NCI-H1105 (cell line): Measurements from ENCODE around the gene SLC8B1.

ENCODE experiments used
- DNase-seq: peaks from one replicate; lab custom pipeline; 2025; lab: John Stamatoyannopoulos, UW

SLC8B1 gene

DNA sequence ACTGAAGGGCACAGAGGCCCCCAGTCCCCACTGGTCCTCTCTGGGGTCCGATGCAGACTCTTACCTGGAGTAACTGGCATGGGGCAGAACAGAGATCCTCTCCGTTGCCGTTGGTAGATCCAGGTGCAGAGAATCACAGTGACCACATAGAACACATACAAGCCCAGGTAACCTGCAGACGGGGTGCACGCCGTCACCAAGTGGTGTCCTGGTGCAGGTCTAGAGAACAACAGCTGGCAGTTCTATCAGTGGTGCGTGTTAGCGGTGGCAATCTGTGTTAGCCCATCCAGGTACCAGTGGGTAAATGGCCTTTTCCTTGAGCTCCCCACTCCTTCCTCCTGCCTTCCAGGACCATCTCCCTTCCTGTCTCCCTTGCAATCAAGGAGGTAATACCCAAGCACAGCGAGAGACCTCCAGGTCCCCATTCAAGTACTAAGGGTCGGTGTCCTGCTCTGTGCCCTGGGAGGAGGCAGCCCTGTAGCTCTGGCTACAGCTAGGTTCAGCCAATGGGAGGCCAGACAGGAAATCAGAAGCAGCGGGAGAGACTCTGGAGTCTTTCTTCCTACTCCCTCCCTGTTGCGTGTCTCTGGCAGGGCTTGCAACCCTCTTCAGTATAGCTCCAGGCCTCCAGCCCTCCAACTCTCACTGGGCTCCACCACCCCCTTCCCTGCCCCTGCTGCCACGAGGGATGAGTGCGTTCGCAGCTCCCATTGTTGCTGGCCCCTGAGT lies 15.8 kb downstream of the SLC8B1 start:
- DNase-seq: no peak

DNA sequence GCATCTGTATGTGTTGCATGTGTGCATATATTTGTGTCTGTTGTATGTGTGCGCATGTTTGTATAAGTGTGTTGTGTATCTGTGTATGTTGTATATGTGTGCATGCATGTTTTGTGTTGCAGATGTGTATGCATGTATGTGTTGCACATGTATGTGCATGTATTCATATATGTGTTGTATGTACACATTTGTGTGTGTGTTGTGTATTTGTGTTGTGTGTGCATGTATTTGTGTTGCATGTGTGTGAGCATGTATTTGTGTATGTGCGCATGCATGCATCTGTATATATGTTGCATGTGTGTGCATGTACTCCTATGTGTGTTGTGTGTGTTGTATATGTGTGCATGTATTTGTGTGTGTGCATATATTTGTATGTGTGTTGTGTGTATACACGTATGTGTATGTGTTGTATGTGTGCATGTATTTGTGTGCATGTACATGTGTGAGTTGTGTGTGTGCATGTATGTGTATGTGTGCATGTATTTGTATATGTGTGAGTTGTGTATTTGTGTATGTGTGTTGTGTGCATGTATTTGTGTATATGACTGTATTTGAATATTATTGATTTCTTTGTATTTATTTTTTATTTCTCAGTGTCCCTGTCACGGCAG lies 16.8 kb downstream of the SLC8B1 start:
- DNase-seq: no peak

DNA sequence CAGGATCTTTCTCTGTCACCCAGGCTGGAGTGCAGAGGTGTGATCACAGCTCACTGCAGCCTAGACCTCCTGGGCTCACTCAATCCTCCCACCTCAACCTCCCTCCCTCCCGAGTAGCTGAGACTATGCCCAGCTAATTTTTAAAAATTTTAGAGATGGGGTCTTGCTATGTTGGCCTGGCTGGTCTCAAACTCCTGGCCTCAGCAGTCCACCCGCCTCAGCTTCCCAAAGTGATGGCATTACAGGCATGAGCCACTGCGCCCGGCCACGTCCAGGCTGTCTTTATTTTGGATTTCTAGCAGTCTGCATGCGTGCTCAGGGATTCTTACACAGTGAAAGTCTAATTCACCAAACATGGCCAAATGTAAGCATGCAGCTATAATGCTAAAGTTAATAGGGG lies 17.8 kb downstream of the SLC8B1 start:
- DNase-seq: no peak

DNA sequence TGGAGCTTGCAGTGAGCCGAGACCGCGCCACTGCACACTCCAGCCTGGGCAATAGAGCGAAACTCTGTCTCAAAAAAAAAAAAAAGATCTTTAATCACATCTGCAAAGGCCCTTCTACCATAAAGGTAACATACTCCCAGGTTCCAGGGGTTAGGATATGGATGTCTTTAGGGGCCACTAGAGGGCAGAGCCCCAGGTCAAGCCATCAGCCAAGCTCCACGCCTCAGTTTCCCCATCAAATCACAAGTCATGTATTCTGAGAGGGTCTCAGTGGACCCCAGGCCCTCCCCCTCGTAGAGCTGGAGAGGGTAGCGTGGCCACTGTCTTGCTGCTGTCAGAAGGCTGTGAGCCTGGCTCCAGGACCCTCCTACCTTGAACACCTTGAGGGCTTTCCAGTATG lies 18.8 kb downstream of the SLC8B1 start:
- DNase-seq: no peak

DNA sequence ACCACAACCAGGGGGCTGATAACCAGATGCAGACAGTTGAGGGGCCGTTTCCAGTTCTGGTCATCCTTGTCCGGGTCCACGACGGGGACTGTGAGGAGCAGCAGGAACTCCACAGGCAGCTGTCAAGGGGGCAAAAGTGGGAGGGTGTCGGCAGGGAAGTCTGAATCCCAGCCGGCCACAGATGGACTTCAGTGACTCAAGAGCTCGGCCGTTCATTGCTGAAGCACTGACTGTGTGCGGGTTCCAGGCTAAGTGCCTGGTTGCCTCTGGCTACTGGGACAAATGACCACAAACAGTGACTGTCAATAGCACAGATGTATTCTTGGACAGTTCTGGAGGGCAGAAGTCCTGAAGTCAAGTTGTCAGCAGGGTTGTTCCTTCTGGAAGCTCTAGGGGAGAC lies 19.6 kb downstream of the SLC8B1 start:
- DNase-seq: no peak

DNA sequence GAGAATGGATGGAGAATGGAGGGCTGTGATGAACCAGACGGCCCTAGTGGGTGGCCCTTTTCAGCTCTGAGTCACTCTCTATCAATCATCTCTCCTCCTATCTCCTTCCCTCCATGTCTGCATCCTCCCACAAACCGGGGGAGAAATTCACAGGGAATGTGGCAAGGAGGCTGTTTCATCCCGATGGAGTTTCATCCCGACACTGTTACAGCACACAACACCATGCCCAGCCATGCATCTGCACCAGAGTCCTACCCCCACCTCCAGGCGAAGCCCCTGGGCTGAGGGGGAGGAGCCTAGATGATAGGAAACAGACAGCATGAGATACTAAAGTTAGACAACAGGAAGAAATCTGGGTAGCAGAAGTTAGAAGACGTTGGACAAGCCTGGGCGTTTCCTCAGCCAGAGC lies 20.8 kb downstream of the SLC8B1 start:
- no peak for DNase-seq

DNA sequence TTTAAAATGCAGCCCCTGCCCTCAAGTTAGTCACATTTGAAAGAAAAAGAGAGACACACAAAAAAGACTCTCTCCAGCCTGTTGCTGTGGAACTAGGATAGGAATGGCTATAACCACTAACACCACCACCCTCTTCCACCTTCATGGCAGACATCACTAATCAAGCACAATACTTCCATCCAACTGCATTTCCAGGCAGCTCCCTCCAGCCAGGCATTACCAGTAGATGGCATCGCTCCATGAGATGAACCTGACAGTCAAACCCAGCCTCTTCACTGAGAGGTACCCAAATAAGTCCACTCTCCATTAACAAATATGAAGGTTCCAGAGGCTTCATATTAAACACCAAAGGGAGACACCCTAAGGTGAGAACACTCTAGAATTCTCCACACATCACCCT lies 24.4 kb downstream of the SLC8B1 start:
- DNase-seq: no peak

DNA sequence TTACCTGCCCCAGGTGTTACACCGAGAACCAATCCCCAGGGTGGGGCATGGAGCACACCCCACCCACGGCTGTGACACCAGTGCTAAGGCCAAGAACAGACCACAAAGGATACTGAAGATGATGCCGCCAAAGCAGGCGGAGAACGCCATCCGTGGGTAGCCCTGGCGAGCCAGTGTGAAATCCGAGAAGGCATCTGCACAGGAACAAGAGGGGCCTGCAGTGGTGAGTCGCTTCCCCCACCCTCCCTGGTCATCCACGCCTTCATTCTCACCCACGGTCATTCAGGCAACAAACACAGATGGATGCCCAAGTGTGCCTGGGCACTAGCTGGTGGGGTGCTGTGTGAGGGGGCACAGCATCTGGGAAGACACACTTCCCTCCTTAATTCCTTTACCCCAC lies 28.5 kb downstream of the SLC8B1 start:
- no peak for DNase-seq

DNA sequence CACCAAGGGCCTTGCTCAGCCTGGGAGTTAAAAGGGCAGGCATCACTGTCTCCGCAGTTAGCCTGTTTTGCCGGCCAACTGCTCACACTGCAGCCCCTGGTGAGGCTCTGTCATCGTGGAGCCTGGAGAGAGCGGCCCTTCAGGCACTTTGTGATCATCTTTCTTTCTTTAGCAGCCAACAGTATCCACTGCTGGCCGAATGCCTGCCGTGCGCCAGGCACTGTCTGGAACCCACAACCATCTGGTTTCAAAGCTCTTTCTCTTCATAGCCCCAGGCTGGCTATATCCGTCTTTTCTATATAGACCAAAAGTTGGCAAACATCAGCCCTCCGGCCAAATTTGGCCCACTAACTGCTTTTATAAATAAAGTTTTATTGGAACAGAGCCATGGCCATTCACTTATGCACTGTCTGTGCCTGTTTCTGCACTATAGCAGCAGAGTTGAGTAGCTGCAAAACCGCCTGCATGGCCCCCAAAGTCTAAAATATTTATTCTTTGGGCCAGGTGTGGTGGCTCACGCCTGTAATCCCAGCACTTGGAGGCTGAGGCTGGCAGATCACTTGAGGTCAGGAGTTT lies 29.5 kb downstream of the SLC8B1 start:
- no peak for DNase-seq

DNA sequence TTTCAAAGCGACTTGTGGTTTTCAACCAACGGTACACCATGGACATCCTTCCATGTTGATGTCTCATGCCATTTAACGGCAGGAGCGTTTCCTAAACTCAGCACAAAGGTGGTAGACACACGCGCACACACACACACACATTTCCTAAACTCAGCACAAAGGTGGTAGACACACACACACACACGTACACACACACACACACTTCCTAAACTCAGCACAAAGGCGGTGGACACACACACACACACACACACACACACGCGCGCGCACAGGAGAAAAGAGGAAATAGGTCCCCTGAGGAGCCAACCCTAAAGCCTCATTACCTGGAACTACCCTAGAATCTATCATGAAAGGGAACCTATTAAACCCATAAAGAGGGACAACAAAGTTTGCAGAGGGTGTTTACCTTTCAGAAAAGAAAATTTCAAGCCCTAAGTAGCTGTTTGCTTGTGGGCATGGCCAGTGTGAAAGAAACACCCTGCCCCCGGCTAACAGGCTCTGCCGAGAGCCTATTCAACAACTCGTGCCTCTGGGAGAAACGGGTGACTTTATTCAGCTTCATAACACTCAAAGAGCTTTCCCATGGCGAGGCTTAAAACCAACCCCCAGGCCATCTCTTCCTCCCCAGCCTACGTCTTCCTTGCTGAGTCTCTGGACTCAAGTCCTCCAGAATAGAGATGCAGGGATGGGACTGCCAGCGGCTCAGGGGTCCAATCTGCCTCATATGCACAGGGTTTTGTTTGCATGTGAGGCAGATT lies 31.8 kb downstream of the SLC8B1 start:
- DNase-seq: no peak

DNA sequence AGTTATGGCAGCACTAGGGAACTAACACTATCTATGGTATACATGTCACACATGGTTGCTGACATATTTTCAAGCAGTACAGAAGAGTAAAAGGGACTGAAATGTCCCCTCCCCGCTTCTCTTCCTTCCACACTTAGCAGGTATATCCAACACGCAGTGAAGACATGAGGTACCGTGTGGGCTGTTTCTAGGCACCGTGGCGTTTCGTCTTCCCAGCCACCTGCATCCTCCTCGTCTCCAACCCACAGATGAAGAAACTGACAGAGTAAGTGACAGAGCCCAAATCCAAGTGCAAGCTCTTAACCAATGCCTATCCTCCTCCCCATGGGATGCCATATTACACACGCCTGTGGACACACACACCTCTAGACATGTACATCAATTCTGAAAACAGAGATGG lies 32.4 kb downstream of the SLC8B1 start:
- DNase-seq: no peak

DNA sequence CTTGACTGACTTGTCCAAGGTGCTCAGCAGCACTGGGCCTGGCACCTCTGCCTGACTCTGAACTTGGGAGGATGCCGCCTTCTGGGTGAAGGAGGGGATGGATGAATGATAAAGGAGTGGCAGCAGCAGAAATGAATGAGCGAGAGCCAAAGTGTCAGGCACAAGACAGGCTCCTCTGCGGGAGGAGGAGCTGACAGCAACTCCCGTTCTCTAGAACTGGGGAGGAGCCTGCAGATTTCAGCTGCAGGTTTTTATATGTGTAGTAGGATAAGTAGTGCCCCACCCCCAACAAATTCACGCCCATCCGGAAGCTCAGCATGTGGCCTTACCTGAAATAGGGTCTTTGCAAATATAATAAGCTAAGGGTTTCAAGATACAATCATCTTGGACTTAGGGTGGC lies 33.1 kb downstream of the SLC8B1 start:
- no peak for DNase-seq

DNA sequence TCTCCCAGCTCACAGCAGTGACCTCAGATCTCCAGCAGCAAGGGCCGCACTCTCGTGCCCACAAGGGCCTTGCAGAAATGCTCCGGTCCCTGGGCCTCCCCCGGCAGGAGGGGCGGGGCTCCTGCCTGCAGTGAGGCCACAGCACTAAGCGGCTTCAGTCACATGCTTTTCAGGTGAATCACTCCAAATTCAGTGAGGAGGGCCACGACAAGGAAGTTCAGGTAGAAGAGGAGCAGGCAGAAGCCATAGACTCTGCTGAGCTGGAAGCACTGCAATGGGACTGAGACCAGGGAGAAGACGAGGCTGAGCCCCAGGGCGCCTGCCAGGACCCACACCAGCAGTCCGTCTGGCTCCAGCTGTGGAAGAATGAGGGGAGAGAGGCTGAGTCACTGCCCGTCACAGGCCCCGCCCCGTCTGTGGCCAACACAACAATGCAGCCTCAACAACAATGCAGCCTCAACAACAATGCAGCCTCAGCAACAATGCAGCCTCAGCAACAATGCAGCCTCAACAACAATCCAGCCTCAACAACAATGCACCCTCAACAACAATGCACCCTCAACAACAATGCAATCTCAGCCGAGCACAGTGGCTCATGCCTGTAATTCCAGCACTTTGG lies 35.2 kb downstream of the SLC8B1 start:
- DNase-seq: no peak

DNA sequence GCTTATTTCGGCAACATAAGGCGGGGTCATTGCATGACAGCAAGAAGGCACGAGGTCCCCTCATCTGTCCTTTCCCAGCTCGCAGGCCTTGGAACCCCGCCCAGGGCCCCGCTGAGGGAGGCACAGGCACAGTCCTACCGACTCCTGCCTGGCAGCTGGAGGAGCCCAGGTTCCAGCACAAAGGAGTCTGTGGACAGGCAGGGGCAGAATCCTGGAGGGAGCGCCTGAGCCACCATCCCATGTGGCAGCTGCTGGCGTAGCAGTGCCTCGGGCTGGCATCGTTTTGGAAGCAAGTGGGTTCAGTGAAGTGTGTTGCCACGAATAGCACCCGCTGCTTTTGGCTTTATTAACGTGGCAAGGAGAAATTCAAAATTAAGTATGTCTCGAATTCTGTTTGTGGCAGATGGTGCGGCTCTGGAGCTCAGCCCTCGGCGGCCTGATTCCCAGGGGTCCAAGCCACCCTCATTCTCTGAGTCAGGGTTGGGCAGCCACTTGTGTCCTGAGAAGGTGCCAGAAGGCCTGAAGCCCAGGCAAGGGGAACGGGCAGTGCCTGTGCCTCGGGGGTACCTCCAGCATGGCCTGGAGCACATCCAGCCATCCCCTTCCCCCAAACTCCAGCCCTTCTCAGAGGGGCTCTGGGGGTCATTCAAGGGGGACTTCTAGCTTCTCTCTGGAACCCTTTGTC lies 35.9 kb downstream of the SLC8B1 start:
- DNase-seq: no peak

DNA sequence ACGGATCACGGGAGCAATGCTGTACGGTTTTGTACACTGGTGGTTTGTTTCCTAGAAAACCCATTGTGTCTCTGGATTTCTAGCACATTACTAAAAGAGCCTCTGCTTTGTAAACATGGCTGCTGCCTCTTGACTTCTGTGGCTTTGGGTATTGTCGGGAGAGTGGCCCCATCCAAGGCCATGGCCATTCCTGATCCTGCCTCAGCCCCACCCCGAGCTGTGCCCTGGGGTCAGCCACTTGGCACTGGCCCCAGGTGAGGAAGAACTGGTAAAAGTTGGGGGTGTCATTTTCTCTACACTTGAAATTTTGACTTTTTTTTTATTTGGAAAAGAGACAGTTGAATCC lies 36.5 kb downstream of the SLC8B1 start:
- no peak for DNase-seq

DNA sequence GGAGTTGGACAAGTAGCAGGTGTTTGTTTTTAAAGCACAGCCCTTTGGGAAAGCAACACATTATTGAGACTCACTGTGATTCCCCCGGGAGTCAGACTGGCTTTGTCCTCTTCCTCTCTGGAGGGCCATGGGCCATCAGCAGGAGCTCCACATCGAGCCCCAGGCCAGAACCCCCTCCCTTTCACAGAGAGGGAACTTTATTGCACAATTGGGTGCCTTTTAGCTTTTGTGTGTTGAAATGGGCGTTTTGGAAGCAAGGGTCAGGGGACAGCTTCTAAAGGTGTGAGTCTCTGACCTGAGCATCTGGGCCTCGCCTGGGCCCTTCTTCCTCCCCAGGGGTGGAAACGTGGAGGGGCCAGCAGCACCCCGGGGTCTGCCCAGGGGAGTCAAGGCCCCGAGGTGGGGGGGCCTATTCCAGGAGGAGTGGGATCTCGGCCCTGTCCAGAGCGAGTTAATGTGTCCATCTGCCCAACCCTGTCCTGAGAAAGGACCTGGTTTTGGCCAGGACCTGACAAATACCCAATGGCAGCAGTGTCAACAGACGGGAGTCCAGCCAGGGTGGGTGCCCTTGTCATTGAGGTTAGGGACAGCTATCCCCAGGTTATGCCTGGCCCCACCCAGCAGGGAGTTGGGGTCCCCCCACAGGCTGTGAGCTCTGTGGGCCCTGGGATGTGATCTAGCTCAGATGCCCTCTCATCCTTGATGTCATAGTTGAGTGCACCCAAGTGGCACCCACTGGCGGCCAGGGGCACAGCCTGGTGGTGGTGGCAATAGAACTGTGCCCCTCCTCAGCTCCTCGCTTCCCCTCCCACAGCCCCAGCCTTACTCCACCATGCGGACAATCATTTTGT lies 37.1 kb downstream of the SLC8B1 start:
- no peak for DNase-seq

DNA sequence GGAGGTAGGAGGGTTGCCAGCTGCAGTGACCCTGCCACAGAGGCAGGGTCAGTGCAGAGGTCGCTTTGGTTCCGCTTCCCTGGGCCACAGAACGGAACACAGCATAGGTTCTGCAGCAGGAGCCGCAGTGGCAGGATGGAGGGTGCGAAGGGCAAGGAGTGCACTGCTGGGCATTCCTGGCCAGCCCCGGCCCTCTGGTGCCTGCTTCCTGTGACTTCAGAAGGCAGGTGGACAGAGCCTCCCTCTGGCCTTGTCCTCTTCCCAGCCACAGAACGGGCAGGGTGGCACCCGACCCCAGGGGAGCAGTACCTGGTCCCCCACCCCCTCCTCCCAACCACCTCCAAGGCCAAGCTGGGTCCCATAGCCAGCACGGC lies 37.7 kb downstream of the SLC8B1 start:
- no peak for DNase-seq

DNA sequence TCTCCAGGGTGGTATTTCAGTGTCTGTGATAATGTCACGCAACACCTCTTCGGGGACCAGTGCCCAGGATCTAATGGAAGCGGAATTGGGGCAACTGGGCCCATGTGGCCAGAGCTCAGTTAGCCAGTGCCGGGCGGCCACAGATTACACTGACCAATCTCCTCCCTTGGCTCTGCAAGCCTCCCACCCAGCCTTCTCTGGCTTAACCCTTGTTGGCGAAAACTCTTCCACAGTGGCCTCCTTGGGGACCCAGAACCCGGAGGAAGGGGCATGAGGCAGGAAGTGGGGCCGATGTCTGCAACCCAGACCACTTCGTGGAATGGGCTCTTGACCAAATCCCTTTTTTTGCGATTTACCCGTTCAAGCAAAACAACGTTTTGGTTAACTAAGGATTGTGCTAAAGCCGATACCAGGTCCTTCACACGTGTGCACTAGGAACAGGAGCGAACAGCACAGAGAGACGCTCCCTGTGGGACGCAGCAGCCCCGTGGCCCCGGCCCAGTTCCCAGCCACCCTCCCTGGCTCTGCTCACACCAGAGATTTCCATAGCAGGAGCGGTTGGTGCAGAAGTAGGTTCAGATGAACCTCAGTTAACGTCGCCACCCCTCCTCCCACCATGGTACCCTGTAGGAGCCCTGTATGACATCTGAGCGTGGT lies 38.2 kb downstream of the SLC8B1 start:
- DNase-seq: no peak

DNA sequence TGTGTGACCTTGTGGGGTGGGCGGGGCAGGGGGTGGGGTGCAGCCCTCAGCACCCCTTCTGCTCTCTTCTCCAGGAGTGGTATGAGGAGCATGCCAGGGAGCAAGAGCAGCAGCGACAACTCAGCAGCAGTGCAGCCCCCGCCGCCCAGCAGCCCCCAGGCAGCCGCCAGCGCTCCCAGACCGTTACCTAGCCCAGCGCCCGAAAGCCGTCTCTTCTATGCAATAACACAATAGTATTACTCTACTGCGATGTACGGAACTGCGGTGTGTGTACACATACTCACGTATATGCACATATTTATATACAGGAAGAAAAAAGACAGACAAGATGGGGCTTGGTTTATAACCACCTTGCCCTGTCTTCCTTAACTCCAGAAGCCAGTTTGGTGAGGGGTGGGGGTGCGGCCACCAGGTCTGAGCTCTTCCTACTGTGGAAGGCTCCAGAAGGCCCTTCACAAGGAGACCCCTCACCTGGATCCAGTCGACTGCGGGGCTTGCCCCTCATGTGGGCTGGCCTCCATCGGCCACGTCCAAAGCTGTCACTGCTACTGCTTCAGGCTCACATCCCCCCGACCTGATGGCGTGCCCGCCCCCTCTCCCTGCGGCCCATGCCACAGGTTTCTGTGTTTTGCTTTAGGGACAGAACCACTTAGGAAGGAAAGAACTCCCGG lies 38.9 kb downstream of the SLC8B1 start:
- no peak for DNase-seq

DNA sequence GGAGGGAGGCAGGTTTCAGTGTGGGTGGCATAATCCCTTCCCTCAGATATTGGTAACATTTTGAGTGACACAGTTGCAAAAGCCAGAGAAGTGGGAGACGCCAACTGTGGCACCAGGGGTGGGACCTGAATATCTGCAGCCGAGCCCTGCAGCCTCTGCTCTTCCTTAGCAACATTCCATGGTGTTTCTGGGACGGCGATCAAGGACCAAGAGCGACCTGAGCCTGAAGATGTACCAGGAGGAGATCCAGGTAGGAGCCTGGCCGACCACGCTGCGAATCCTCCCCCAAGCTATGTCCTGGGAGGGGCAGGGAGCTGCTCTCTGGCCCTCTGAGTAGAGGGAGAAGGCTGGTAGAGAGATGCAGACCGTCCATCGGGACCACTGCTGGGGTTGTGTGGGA lies 41.8 kb downstream of the SLC8B1 start:
- DNase-seq: no peak
